Measurements from ENCODE around the gene P2RY14.

DNA sequence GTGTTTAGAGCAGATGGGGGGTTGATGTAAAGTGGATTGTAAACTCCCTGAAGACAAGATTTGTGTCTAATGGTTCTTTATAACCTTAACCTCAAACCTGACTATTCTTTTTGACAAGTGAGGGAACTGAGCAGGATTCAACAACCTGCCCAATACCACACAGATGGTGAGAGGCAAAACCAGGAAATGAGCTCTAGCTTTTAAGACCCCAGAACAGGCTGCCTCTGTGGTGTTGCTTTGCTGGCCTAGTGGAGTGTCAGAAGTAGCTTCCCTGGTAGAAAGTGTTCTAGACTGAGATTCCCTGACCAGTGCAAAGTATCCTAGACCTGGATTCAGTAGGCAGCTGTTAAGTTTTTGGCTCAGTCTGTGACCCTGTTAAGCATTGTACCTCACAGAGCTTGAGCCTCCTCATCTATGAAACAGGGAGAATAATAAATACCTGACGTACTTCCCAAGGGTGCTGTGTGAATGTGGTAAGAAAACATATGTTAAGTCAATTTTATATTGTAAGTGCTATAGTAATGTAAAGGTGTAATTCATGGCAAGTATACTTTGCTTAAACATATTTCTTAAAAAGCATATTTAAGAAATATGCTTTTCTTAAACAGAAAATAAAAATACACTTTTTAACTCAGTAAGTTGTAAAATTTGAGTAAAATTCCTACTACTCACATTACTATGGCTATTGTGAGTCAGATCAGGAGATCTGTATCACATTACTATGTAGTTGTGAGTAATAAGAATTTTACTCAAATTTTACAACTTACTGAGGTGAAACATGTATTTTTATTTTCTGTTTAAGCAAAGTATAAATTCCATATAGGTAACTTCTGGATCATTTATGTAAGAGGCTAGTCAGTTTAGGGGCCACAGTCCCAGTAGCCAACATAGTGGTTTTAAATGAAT, 29.5 kb upstream of the P2RY14 start:
- TF ChIP-seq, protein P1, sequence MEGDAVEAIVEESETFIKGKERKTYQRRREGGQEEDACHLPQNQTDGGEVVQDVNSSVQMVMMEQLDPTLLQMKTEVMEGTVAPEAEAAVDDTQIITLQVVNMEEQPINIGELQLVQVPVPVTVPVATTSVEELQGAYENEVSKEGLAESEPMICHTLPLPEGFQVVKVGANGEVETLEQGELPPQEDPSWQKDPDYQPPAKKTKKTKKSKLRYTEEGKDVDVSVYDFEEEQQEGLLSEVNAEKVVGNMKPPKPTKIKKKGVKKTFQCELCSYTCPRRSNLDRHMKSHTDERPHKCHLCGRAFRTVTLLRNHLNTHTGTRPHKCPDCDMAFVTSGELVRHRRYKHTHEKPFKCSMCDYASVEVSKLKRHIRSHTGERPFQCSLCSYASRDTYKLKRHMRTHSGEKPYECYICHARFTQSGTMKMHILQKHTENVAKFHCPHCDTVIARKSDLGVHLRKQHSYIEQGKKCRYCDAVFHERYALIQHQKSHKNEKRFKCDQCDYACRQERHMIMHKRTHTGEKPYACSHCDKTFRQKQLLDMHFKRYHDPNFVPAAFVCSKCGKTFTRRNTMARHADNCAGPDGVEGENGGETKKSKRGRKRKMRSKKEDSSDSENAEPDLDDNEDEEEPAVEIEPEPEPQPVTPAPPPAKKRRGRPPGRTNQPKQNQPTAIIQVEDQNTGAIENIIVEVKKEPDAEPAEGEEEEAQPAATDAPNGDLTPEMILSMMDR (IDR thresholded peaks at IDR 0.05), result no peak
- TF ChIP-seq POLR2A (IDR thresholded peaks at IDR 0.05) (no peak), EP300 (IDR thresholded peaks at IDR 0.05) (no peak)

Data from stomach (tissue), 4 donors.